Measurements from ENCODE around the gene OR6Q1. TPM values are rescaled to one million over a fixed set of nuclear protein-coding genes. Genes with fewer than 3 reads are reported as not detected.

OR6Q1 gene
- total and polyA plus RNA-seq, 2 donors (not counting 1 experiment from before 2014, with no cell fraction given): not detected

DNA sequence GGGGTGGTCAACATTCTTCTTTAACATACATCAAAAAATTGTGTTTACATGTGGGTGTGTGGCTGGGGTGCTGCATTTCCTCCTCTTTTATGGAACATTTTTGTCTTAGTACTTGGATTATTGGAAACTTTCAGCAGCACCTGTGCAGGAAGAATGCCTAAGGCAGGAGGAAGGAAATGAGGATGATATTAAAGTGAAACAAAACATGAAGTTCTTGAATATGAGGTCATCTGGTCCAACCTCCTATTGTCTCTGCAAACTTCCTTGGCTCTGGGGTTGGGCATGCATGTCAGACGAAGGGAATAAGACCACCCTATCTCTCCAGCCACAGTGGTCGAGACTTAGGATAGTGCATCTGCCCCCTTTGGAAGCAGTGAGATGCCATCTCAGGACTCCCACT is 27.7 kb upstream of the OR6Q1 start:
- DNase-seq (ENCODE audit: low read depth in 2 of 2): no peak
- Histone ChIP-seq H2AFZ (ENCODE audit: low read length) (no peak overlapping the region), H3K27ac (ENCODE audit: insufficient read depth, low read length) (no peak overlapping the region), H4K20me1 (ENCODE audit: control insufficient read depth, extremely low read depth, insufficient read depth, low read length) (no peaks in the 10 kb centered on the region), H3K9me3 (ENCODE audit: control insufficient read depth, insufficient read depth, low read depth, low read length) (no peaks in the 10 kb centered on the region), H3K4me2 (ENCODE audit: extremely low read depth, insufficient read depth, low read length) (no peak overlapping the region), H3K9ac (ENCODE audit: insufficient read depth, low read length) (no peak overlapping the region), H3K27me3 (ENCODE audit: control insufficient read depth, insufficient read depth, low read length) (no peaks in the 10 kb centered on the region), H3K4me1 (ENCODE audit: control insufficient read depth, extremely low read depth, insufficient read depth, low read length) (no peaks in the 10 kb centered on the region), H3K36me3 (ENCODE audit: control insufficient read depth, insufficient read depth, low read length) (no peaks in the 10 kb centered on the region), H3K79me2 (ENCODE audit: control insufficient read depth, insufficient read depth, low read length) (no peaks in the 10 kb centered on the region), H3K4me3 (replicated peaks in 1 of 4; ENCODE audit: control extremely low read depth in 1 of 4, insufficient read depth in 1 of 4, low read depth in 3 of 4, low read length in 4 of 4) (no peak overlapping the region)
- no peak for TF ChIP-seq EZH2 (IDR thresholded peaks at IDR 0.05; ENCODE audit: low read length, missing control alignments)
- TF ChIP-seq, protein P1, sequence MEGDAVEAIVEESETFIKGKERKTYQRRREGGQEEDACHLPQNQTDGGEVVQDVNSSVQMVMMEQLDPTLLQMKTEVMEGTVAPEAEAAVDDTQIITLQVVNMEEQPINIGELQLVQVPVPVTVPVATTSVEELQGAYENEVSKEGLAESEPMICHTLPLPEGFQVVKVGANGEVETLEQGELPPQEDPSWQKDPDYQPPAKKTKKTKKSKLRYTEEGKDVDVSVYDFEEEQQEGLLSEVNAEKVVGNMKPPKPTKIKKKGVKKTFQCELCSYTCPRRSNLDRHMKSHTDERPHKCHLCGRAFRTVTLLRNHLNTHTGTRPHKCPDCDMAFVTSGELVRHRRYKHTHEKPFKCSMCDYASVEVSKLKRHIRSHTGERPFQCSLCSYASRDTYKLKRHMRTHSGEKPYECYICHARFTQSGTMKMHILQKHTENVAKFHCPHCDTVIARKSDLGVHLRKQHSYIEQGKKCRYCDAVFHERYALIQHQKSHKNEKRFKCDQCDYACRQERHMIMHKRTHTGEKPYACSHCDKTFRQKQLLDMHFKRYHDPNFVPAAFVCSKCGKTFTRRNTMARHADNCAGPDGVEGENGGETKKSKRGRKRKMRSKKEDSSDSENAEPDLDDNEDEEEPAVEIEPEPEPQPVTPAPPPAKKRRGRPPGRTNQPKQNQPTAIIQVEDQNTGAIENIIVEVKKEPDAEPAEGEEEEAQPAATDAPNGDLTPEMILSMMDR (conservative IDR thresholded peaks at IDR 0.05 in 1 of 2, IDR thresholded peaks at IDR 0.05 in 1 of 2; ENCODE audit: low read depth in 1 of 2, low read length in 2 of 2): no peak

DNA sequence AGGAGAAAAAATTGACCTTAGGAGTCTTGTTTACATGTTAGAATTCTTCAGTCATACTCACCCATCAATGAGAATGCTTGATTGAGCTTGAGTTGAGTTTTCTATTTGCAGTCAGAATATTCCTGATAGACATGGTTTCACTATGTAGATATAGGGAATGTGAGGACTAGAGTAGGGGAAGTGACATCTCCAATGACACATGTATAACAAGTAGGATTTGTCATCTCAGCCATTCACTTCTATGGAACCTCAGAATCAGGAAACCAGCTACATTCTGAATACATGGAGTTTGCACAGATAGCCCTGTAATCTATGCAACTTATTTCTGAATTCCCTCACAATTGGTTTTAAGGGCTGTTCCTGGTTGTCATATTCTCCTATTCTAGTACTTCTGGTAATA is 27.2 kb upstream of the OR6Q1 start:
- Histone ChIP-seq H3K4me3 (replicated peaks in 1 of 4; ENCODE audit: control extremely low read depth in 1 of 4, insufficient read depth in 1 of 4, low read depth in 3 of 4, low read length in 4 of 4) (no peak overlapping the region), H3K27me3 (ENCODE audit: control insufficient read depth, insufficient read depth, low read length) (no peaks in the 10 kb centered on the region), H3K9me3 (ENCODE audit: control insufficient read depth, insufficient read depth, low read depth, low read length) (no peaks in the 10 kb centered on the region), H4K20me1 (ENCODE audit: control insufficient read depth, extremely low read depth, insufficient read depth, low read length) (no peaks in the 10 kb centered on the region), H3K27ac (ENCODE audit: insufficient read depth, low read length) (no peak overlapping the region), H3K79me2 (ENCODE audit: control insufficient read depth, insufficient read depth, low read length) (no peaks in the 10 kb centered on the region), H3K36me3 (ENCODE audit: control insufficient read depth, insufficient read depth, low read length) (no peaks in the 10 kb centered on the region), H3K4me2 (ENCODE audit: extremely low read depth, insufficient read depth, low read length) (no peak overlapping the region), H3K4me1 (ENCODE audit: control insufficient read depth, extremely low read depth, insufficient read depth, low read length) (no peaks in the 10 kb centered on the region), H3K9ac (ENCODE audit: insufficient read depth, low read length) (no peak overlapping the region), H2AFZ (ENCODE audit: low read length) (no peak overlapping the region)
- no peak for DNase-seq (ENCODE audit: low read depth in 2 of 2)
- TF ChIP-seq, protein P1 (conservative IDR thresholded peaks at IDR 0.05 in 1 of 2, IDR thresholded peaks at IDR 0.05 in 1 of 2; ENCODE audit: low read depth in 1 of 2, low read length in 2 of 2): no peak
- no peak for TF ChIP-seq EZH2 (IDR thresholded peaks at IDR 0.05; ENCODE audit: low read length, missing control alignments)

DNA sequence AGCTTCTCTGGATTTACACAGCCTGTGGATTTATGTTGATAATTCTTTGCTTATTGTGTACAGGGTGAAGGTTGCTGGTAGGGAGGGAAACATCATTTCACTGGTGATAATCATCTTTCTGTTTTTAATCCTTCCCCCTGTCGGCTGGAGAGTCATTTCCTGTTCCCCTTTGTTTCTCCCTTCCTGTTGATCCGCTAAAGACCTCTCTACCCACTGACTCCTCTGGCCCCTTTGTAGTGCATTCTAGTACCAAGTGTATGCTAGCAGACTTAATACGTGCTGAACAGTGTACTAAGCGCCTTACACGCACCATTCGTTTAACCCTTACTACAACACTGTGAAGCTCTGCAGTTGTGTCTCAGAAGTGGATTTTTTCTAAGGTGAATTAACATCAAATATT is 26.1 kb upstream of the OR6Q1 start:
- Histone ChIP-seq H3K4me2 (ENCODE audit: extremely low read depth, insufficient read depth, low read length) (no peak overlapping the region), H3K79me2 (ENCODE audit: control insufficient read depth, insufficient read depth, low read length) (no peaks in the 10 kb centered on the region), H3K27ac (ENCODE audit: insufficient read depth, low read length) (no peak overlapping the region), H3K4me1 (ENCODE audit: control insufficient read depth, extremely low read depth, insufficient read depth, low read length) (no peaks in the 10 kb centered on the region), H3K27me3 (ENCODE audit: control insufficient read depth, insufficient read depth, low read length) (no peaks in the 10 kb centered on the region), H3K36me3 (ENCODE audit: control insufficient read depth, insufficient read depth, low read length) (no peaks in the 10 kb centered on the region), H3K9ac (ENCODE audit: insufficient read depth, low read length) (no peak overlapping the region), H4K20me1 (ENCODE audit: control insufficient read depth, extremely low read depth, insufficient read depth, low read length) (no peaks in the 10 kb centered on the region), H2AFZ (ENCODE audit: low read length) (no peak overlapping the region), H3K4me3 (replicated peaks in 1 of 4; ENCODE audit: control extremely low read depth in 1 of 4, insufficient read depth in 1 of 4, low read depth in 3 of 4, low read length in 4 of 4) (no peak overlapping the region), H3K9me3 (ENCODE audit: control insufficient read depth, insufficient read depth, low read depth, low read length) (no peaks in the 10 kb centered on the region)
- no peak for TF ChIP-seq EZH2 (IDR thresholded peaks at IDR 0.05; ENCODE audit: low read length, missing control alignments)
- TF ChIP-seq, protein P1 (conservative IDR thresholded peaks at IDR 0.05 in 1 of 2, IDR thresholded peaks at IDR 0.05 in 1 of 2; ENCODE audit: low read depth in 1 of 2, low read length in 2 of 2): no peak
- no peak for DNase-seq (ENCODE audit: low read depth in 2 of 2)
